A673 (cell line): Measurements from ENCODE around the gene CFAP46. TPM values are rescaled to one million over a fixed set of nuclear protein-coding genes. Genes with fewer than 3 reads are reported as not detected.

Experiments used
- BruUV-seq: library from RNA; stranded (reverse); fragments of 400-500 nt; replicated peaks from 2 replicates; lab custom pipeline; 2021; lab: Mats Ljungman, UMichigan
- CTCF ChIA-PET: fragments of 300-600 bp; sonication (Branson Sonifier 250); formaldehyde crosslinking; loops from one replicate; lab custom pipeline; 2022; ENCODE audit warnings: antibody characterized with exemption; lab: Charles Lee
- POLR2A ChIA-PET: fragments of 300-600 bp; sonication (Branson Sonifier 250); formaldehyde crosslinking; loops from one replicate; lab custom pipeline; 2022; ENCODE audit warnings: antibody characterized with exemption; ENCODE audit not compliant: low non-redundant PET; lab: Charles Lee
- DNase-seq: peaks from one replicate; pipeline ENCODE4 v3.0.0-alpha.2; 2015; ENCODE audit warnings: low spot score
- H3K27ac ChIP-seq: fragments of 200-600 bp; sonication (generic); 2 replicates; pipeline ENCODE4 v1.5.1; 2016; ENCODE audit warnings: mixed run types, low read depth, mild to moderate bottlenecking, mixed read lengths, antibody characterized with exemption, low read length; ENCODE audit not compliant: poor library complexity, severe bottlenecking
- H3K27me3 ChIP-seq: fragments of 200-600 bp; sonication (generic); replicated peaks from 2 replicates; pipeline ENCODE4 v1.6.1; 2017; ENCODE audit warnings: mixed run types, low read depth, mild to moderate bottlenecking, mixed read lengths, antibody characterized with exemption, low read length; ENCODE audit not compliant: insufficient read depth, poor library complexity
- H3K36me3 ChIP-seq: fragments of 200-600 bp; sonication (generic); 2 replicates; pipeline ENCODE4 v1.6.1; 2016; ENCODE audit warnings: mixed run types, mild to moderate bottlenecking, mixed read lengths, antibody characterized with exemption, low read length; ENCODE audit not compliant: insufficient read depth, poor library complexity, severe bottlenecking
- H3K4me1 ChIP-seq: fragments of 200-600 bp; sonication (generic); 2 replicates; pipeline ENCODE4 v1.6.1; 2017; ENCODE audit warnings: mixed run types, mild to moderate bottlenecking, mixed read lengths, antibody characterized with exemption, low read length; ENCODE audit not compliant: insufficient read depth, poor library complexity, severe bottlenecking
- H3K4me3 ChIP-seq: fragments of 200-600 bp; sonication (generic); 2 replicates; pipeline ENCODE4 v1.5.1; 2016; ENCODE audit warnings: low read depth, mixed run types, mild to moderate bottlenecking, mixed read lengths, low read length; ENCODE audit not compliant: poor library complexity, severe bottlenecking
- H3K9me3 ChIP-seq: fragments of 200-600 bp; sonication (generic); 2 replicates; pipeline ENCODE4 v1.6.1; 2016; ENCODE audit warnings: mixed run types, low read depth, mild to moderate bottlenecking, mixed read lengths, antibody characterized with exemption, low read length; ENCODE audit not compliant: poor library complexity, severe bottlenecking
- CTCF ChIP-seq: fragments of 300-800, 200-600 bp; sonication (generic); conservative IDR thresholded peaks from 2 replicates; pipeline ENCODE4 v1.5.1; 2017; ENCODE audit warnings: low read depth, mild to moderate bottlenecking, antibody characterized with exemption, low read length, moderate library complexity, mixed read lengths
- EZH2 ChIP-seq: fragments of 200-600 bp; sonication (generic); IDR thresholded peaks from 2 replicates; pipeline ENCODE4 v1.6.1; 2017; ENCODE audit warnings: borderline replicate concordance, low read depth, mild to moderate bottlenecking, mixed read lengths, antibody characterized with exemption, low read length; ENCODE audit not compliant: poor library complexity, severe bottlenecking
- intact Hi-C: fragments of 100-400 bp; cut with micrococcal nuclease; formaldehyde crosslinking; loops from one replicate; pipeline ENCODE4 v1.10.0; 2022; ENCODE audit not compliant: unreplicated experiment
- total RNA-seq: library from RNA; stranded (reverse); gene quantifications from 2 replicates; pipeline ENCODE4 v1.2.3, GENCODE V29; 2021

The CFAP46 gene
- total RNA-seq, 1 experiment from 2014 or later: 1.9 TPM

GRCh38 chr10:132869621-132870020, 72.7 kb downstream of the CFAP46 start:
- TF ChIP-seq EZH2 (no peak), CTCF (no peak)
- H3K27me3 ChIP-seq: peaks cover 28% of the 10 kb centered on the region
- no peak for DNase-seq
- intact Hi-C loops: no loop called here
- H3K9me3 ChIP-seq: no peaks in the 10 kb centered on the region
- ChIA-PET POLR2A (no interaction called here), CTCF (no interaction called here)
- H3K4me3 ChIP-seq: no peak overlapping the region
- no peaks in the 10 kb centered on the region for H3K4me1 ChIP-seq
- H3K36me3 ChIP-seq: no peaks in the 10 kb centered on the region
- no TSS peak for BruUV-seq
- H3K27ac ChIP-seq: no peak overlapping the region

GRCh38 chr10:132868995-132869394, 73.4 kb downstream of the CFAP46 start:
- no TSS peak for BruUV-seq
- intact Hi-C loops: no loop called here
- ChIA-PET POLR2A (no interaction called here), CTCF (no interaction called here)
- H3K4me1 ChIP-seq: no peaks in the 10 kb centered on the region
- H3K27me3 ChIP-seq: peaks cover 26% of the 10 kb centered on the region
- no peaks in the 10 kb centered on the region for H3K36me3 ChIP-seq
- no peaks in the 10 kb centered on the region for H3K9me3 ChIP-seq
- no peak for TF ChIP-seq CTCF
- no peak for TF ChIP-seq EZH2
- no peak overlapping the region for H3K27ac ChIP-seq
- no peak for DNase-seq
- H3K4me3 ChIP-seq: no peak overlapping the region

GRCh38 chr10:132867801-132868644, 74.3 kb downstream of the CFAP46 start:
- no peak for DNase-seq
- no peaks in the 10 kb centered on the region for H3K9me3 ChIP-seq
- no TSS peak for BruUV-seq
- H3K4me1 ChIP-seq: no peaks in the 10 kb centered on the region
- H3K4me3 ChIP-seq: no peak overlapping the region
- ChIA-PET CTCF (no interaction called here), POLR2A (no interaction called here)
- H3K36me3 ChIP-seq: no peaks in the 10 kb centered on the region
- H3K27me3 ChIP-seq: peaks cover 21% of the 10 kb centered on the region
- TF ChIP-seq EZH2: no peak
- no peak for TF ChIP-seq CTCF
- intact Hi-C loops: no loop called here
- no peak overlapping the region for H3K27ac ChIP-seq
